IMR-90 (cell line): Measurements from ENCODE around the gene FRG2. TPM values are rescaled to one million over a fixed set of nuclear protein-coding genes. Genes with fewer than 3 reads are reported as not detected.
"Not testable (repeated sequence)": the region's sequence is repeated elsewhere in the genome, so short reads cannot be mapped to it uniquely, and the experiment has no call there.

Experiments
- ATAC-seq: fragments of 200-7000 bp; cut with Tn5 transposase; 2 replicates; pipeline ENCODE4 v1.9.1; 2020; ENCODE audit warnings: low read depth, mild to moderate bottlenecking, moderate library complexity
- BruUV-seq: library from RNA; stranded (reverse); fragments of 400-500 nt; replicated peaks from 2 replicates; lab custom pipeline; 2021; lab: Mats Ljungman, UMichigan
- CTCF ChIA-PET: fragments of 300-600 bp; formaldehyde crosslinking; extraction: SDS; loops from one replicate; lab custom pipeline; 2021; ENCODE audit warnings: antibody characterized with exemption; lab: Yijun Ruan, JAX
- POLR2A ChIA-PET: fragments of 300-600 bp; sonication (Branson Sonifier 250); formaldehyde crosslinking; loops from one replicate; lab custom pipeline; 2022; ENCODE audit warnings: antibody characterized with exemption; ENCODE audit not compliant: unreplicated experiment; lab: Charles Lee
- DNase-seq: peaks from one replicate; pipeline ENCODE4 v3.0.0; 2013
- H2AFZ ChIP-seq: replicated peaks from 2 replicates; pipeline ENCODE3; 2013; ENCODE audit warnings: low read length, mild to moderate bottlenecking; ENCODE audit not compliant: poor library complexity
- H2AK5ac ChIP-seq: 2 replicates; pipeline ENCODE4 v1.6.1; 2013; ENCODE audit warnings: low read depth, low read length, inconsistent platforms
- H2AK9ac ChIP-seq: replicated peaks from 2 replicates; pipeline ENCODE3; 2013; ENCODE audit warnings: mild to moderate bottlenecking, low read depth, low read length, moderate library complexity; ENCODE audit not compliant: poor library complexity
- H2BK120ac ChIP-seq: 2 replicates; pipeline ENCODE4 v1.6.1; 2013; ENCODE audit warnings: low read depth, low read length, inconsistent platforms
- H2BK15ac ChIP-seq: 3 replicates; pipeline ENCODE4 v1.6.1; 2013; ENCODE audit warnings: low read depth, low read length, inconsistent platforms
- H2BK20ac ChIP-seq: 2 replicates; pipeline ENCODE4 v1.6.1; 2013; ENCODE audit warnings: low read depth, mild to moderate bottlenecking, inconsistent platforms, low read length, moderate library complexity
- H2BK5ac ChIP-seq: 2 replicates; pipeline ENCODE4 v1.6.1; 2013; ENCODE audit warnings: mild to moderate bottlenecking, low read depth, low read length, inconsistent platforms; ENCODE audit not compliant: poor library complexity, severe bottlenecking
- H3K14ac ChIP-seq: replicated peaks from 2 replicates; pipeline ENCODE4 v1.6.1; 2013; ENCODE audit warnings: low read depth, low read length, inconsistent platforms
- H3K18ac ChIP-seq: 2 replicates; pipeline ENCODE4 v1.6.1; 2013; ENCODE audit warnings: low read depth, low read length, control low read depth
- H3K23ac ChIP-seq: 2 replicates; pipeline ENCODE4 v1.6.1; 2013; ENCODE audit warnings: low read depth, low read length, inconsistent platforms
- H3K27ac ChIP-seq: 2 replicates; pipeline ENCODE4 v1.5.1; 2013; ENCODE audit warnings: mild to moderate bottlenecking, control low read depth, low read length; ENCODE audit not compliant: insufficient read depth
- H3K27me3 ChIP-seq: 2 replicates; pipeline ENCODE4 v1.6.1; 2013; ENCODE audit warnings: low read length; ENCODE audit not compliant: control insufficient read depth, insufficient read depth
- H3K36me3 ChIP-seq: 2 replicates; pipeline ENCODE4 v1.6.1; 2013; ENCODE audit warnings: low read length, mixed read lengths; ENCODE audit not compliant: control insufficient read depth, insufficient read depth
- H3K4ac ChIP-seq: 2 replicates; pipeline ENCODE4 v1.6.1; 2013; ENCODE audit warnings: low read depth, low read length, inconsistent platforms
- H3K4me1 ChIP-seq: 2 replicates; pipeline ENCODE4 v1.6.1; 2013; ENCODE audit warnings: low read length, mixed read lengths; ENCODE audit not compliant: control insufficient read depth, insufficient read depth
- H3K4me2 ChIP-seq: 2 replicates; pipeline ENCODE4 v1.6.1; 2013; ENCODE audit warnings: low read depth, mild to moderate bottlenecking, control low read depth, low read length, moderate library complexity
- H3K4me3 ChIP-seq: 2 replicates; pipeline ENCODE4 v1.5.1; 2013; ENCODE audit warnings: low read depth, mild to moderate bottlenecking, control low read depth, low read length, moderate library complexity; ENCODE audit not compliant: insufficient read depth
- H3K56ac ChIP-seq: 2 replicates; pipeline ENCODE4 v1.6.1; 2013; ENCODE audit warnings: low read length, inconsistent platforms; ENCODE audit not compliant: insufficient read depth; ENCODE audit errors: extremely low read depth
- H3K79me1 ChIP-seq, 2 experiments: 2 replicates each; pipeline ENCODE4 v1.6.1; 2013; ENCODE audit warnings: low read length in 2 of 2, inconsistent platforms in 1 of 2, low read depth in 1 of 2
- H3K9ac ChIP-seq: 2 replicates; pipeline ENCODE4 v1.6.1; 2013; ENCODE audit warnings: low read depth, low read length, control low read depth
- H3K9me1 ChIP-seq: 2 replicates; pipeline ENCODE4 v1.6.1; 2013; ENCODE audit warnings: low read length, inconsistent platforms; ENCODE audit not compliant: insufficient read depth
- H3K9me3 ChIP-seq: 2 replicates; pipeline ENCODE4 v1.6.1; 2013; ENCODE audit warnings: low read length; ENCODE audit not compliant: control insufficient read depth, insufficient read depth
- H4K20me1 ChIP-seq: 2 replicates; pipeline ENCODE4 v1.6.1; 2013; ENCODE audit warnings: low read length, inconsistent platforms; ENCODE audit not compliant: insufficient read depth
- H4K5ac ChIP-seq: 2 replicates; pipeline ENCODE4 v1.6.1; 2013; ENCODE audit warnings: mild to moderate bottlenecking, low read depth, low read length, control low read depth
- H4K8ac ChIP-seq, 2 experiments: 2 replicates each; pipeline ENCODE4 v1.6.1; 2013; ENCODE audit warnings: low read depth in 2 of 2, low read length in 2 of 2, control low read depth in 1 of 2, inconsistent platforms in 1 of 2
- H4K91ac ChIP-seq: 2 replicates; pipeline ENCODE4 v1.6.1; 2013; ENCODE audit warnings: low read depth, low read length, inconsistent platforms; ENCODE audit not compliant: insufficient read depth
- WGBS, 2 experiments: methylation state at CpG; one replicate each; pipeline versions ENCODE4 v1.1.5 to v1.1.7; 2013; ENCODE audit warnings: missing lambda C conversion rate in 2 of 2; ENCODE audit not compliant: insufficient read length in 1 of 2; ENCODE audit errors: extremely low coverage in 2 of 2; 5-methylcytosine and 5-hydroxymethylcytosine counted together
- dilution Hi-C: fragments of 300-500 bp; cut with HindIII; formaldehyde crosslinking; loops from one replicate; pipeline ENCODE4 v1.14.3; 2018; ENCODE audit warnings: low sequenced_read_pairs; ENCODE audit not compliant: unreplicated experiment
- in situ Hi-C: fragments of 300-500 bp; cut with MboI; formaldehyde crosslinking; loops from 3 replicates; pipeline ENCODE4 v1.14.3; 2019; ENCODE audit warnings: low sequenced_read_pairs, inconsistent platforms, mixed read lengths
- intact Hi-C: fragments of 100-400 bp; cut with micrococcal nuclease; formaldehyde crosslinking; loops from 2 replicates; pipeline ENCODE4 v1.10.0; 2022
- polyA plus RNA-seq, 3 experiments: library from polyadenylated mRNA; depleted of rRNA; stranded (reverse); fragments of >200 nt; gene quantifications; 2 replicates each; pipeline ENCODE4 v1.2.3, GENCODE V29; 2012; ENCODE audit warnings: low replicate concordance in 1 of 3
- total RNA-seq: library from RNA; depleted of rRNA; stranded (reverse); fragments of >200 nt; gene quantifications from 2 replicates; pipeline ENCODE4 v1.2.3, GENCODE V29; 2012

The FRG2 gene
- total and polyA plus RNA-seq, 2 of the 4 experiments (the other 2 are of a cell fraction) = not detected

DNA sequence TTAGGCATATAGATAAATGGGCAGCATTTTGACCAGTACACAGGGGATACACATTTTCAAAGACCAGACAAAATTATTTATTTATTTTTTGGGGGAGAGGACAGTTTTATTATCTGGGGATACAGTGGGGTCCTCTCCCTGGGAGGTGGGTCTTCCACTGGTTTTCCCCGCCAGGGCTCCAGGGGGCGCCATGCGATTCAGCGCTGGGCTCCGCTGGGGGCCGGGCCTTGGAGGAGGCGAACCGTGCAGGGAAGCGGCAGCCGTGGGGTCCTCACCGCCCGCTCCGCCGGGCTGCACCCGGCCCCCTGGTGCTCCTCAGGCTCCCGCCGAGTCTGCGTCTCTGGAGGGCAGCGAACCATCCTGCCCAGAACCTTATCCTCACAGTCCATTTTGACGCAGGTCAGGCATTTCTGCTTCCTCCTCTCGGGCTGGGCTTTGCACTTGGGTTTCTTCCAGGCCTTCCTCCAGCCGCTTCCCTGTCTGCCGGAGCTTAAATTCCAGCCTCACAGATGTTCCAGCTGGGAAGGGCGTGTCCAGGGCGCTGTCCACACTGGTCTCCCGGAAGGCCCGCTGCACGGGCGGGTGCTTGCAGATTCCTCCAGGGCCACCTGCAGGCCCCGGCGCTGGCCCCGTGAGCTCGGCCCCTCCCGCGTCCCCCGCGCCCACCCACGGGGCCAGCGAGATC lies 10.8 kb upstream of the FRG2 start:
- H2AK9ac ChIP-seq, H2AFZ ChIP-seq: not testable (repeated sequence)

DNA sequence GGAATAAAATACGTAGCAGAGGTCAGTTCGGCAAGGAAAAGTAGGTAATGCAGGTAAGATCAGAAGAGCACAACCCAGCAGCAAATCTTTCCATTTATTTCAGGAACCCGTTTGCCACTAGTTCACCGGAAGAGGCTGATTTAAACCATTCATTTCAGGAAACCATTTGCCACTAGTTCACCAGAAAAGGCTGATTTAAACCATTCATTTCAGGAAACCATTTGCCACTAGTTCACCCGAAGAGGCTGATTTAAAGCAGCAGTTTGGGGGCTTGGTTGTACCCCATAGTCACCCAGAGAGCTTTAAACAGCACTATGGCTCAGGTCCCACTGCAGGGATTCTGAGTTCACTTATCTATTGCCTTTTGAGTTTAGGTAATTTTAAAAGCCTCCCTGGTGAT lies 4.2 kb upstream of the FRG2 start:
- H3K18ac ChIP-seq, H3K4ac ChIP-seq, H3K36me3 ChIP-seq, H4K91ac ChIP-seq, H3K4me1 ChIP-seq, H3K9ac ChIP-seq, CTCF ChIA-PET, H2AK5ac ChIP-seq, H3K79me1 ChIP-seq, BruUV-seq, POLR2A ChIA-PET, H3K56ac ChIP-seq, H3K9me3 ChIP-seq, H4K5ac ChIP-seq, dilution Hi-C loops, DNase-seq, H2AK9ac ChIP-seq, H2BK120ac ChIP-seq, H2BK5ac ChIP-seq, in situ Hi-C loops, H2BK20ac ChIP-seq, H3K27ac ChIP-seq, H3K4me2 ChIP-seq, H2BK15ac ChIP-seq, H4K8ac ChIP-seq, H3K14ac ChIP-seq, H3K9me1 ChIP-seq, H3K23ac ChIP-seq, ATAC-seq, H4K20me1 ChIP-seq, H3K4me3 ChIP-seq, intact Hi-C loops, H3K27me3 ChIP-seq, H2AFZ ChIP-seq: not testable (repeated sequence)
- no CpG with 5 or more reads among the region's 5 CpGs for WGBS, 2 experiments

More for the DNA sequence above, 10.8 kb upstream of the FRG2 start:
- dilution Hi-C loops, H2BK15ac ChIP-seq, H3K4me2 ChIP-seq, H3K23ac ChIP-seq, H2BK5ac ChIP-seq, POLR2A ChIA-PET, H3K36me3 ChIP-seq, H3K27ac ChIP-seq, H3K4me1 ChIP-seq, H4K5ac ChIP-seq, H3K56ac ChIP-seq, CTCF ChIA-PET, H4K20me1 ChIP-seq, H3K18ac ChIP-seq, H3K4me3 ChIP-seq, DNase-seq, H3K9me3 ChIP-seq, H2AK5ac ChIP-seq, H3K79me1 ChIP-seq, H3K9me1 ChIP-seq, H3K9ac ChIP-seq, ATAC-seq, H4K91ac ChIP-seq, H2BK120ac ChIP-seq, H3K27me3 ChIP-seq, H2BK20ac ChIP-seq, BruUV-seq, H3K14ac ChIP-seq, intact Hi-C loops, H3K4ac ChIP-seq, H4K8ac ChIP-seq, in situ Hi-C loops: not testable (repeated sequence)
- WGBS, 2 experiments = no CpG with 5 or more reads among the region's 39 CpGs
